IMR-90 (cell line): ENCODE results near the gene DSCAM. TPM values are rescaled to one million over a fixed set of nuclear protein-coding genes. Genes with fewer than 3 reads are reported as not detected.

ENCODE experiments used
- ATAC-seq: fragments of 200-7000 bp; cut with Tn5 transposase; 2 replicates; pipeline ENCODE4 v1.9.1; 2020; ENCODE audit warnings: low read depth, mild to moderate bottlenecking, moderate library complexity
- BruUV-seq: library from RNA; stranded (reverse); fragments of 400-500 nt; replicated peaks from 2 replicates; lab custom pipeline; 2021; lab: Mats Ljungman, UMichigan
- CTCF ChIA-PET: fragments of 300-600 bp; formaldehyde crosslinking; extraction: SDS; loops from one replicate; lab custom pipeline; 2021; ENCODE audit warnings: antibody characterized with exemption; lab: Yijun Ruan, JAX
- POLR2A ChIA-PET: fragments of 300-600 bp; sonication (Branson Sonifier 250); formaldehyde crosslinking; loops from one replicate; lab custom pipeline; 2022; ENCODE audit warnings: antibody characterized with exemption; ENCODE audit not compliant: unreplicated experiment; lab: Charles Lee
- DNase-seq: peaks from one replicate; pipeline ENCODE4 v3.0.0; 2013
- H2AFZ ChIP-seq: replicated peaks from 2 replicates; pipeline ENCODE3; 2013; ENCODE audit warnings: low read length, mild to moderate bottlenecking; ENCODE audit not compliant: poor library complexity
- H2AK5ac ChIP-seq: 2 replicates; pipeline ENCODE4 v1.6.1; 2013; ENCODE audit warnings: low read depth, low read length, inconsistent platforms
- H2AK9ac ChIP-seq: replicated peaks from 2 replicates; pipeline ENCODE3; 2013; ENCODE audit warnings: mild to moderate bottlenecking, low read depth, low read length, moderate library complexity; ENCODE audit not compliant: poor library complexity
- H2BK120ac ChIP-seq: 2 replicates; pipeline ENCODE4 v1.6.1; 2013; ENCODE audit warnings: low read depth, low read length, inconsistent platforms
- H2BK15ac ChIP-seq: 3 replicates; pipeline ENCODE4 v1.6.1; 2013; ENCODE audit warnings: low read depth, low read length, inconsistent platforms
- H2BK20ac ChIP-seq: 2 replicates; pipeline ENCODE4 v1.6.1; 2013; ENCODE audit warnings: low read depth, mild to moderate bottlenecking, inconsistent platforms, low read length, moderate library complexity
- H2BK5ac ChIP-seq: 2 replicates; pipeline ENCODE4 v1.6.1; 2013; ENCODE audit warnings: mild to moderate bottlenecking, low read depth, low read length, inconsistent platforms; ENCODE audit not compliant: poor library complexity, severe bottlenecking
- H3K14ac ChIP-seq: replicated peaks from 2 replicates; pipeline ENCODE4 v1.6.1; 2013; ENCODE audit warnings: low read depth, low read length, inconsistent platforms
- H3K18ac ChIP-seq: 2 replicates; pipeline ENCODE4 v1.6.1; 2013; ENCODE audit warnings: low read depth, low read length, control low read depth
- H3K23ac ChIP-seq: 2 replicates; pipeline ENCODE4 v1.6.1; 2013; ENCODE audit warnings: low read depth, low read length, inconsistent platforms
- H3K27ac ChIP-seq: 2 replicates; pipeline ENCODE4 v1.5.1; 2013; ENCODE audit warnings: mild to moderate bottlenecking, control low read depth, low read length; ENCODE audit not compliant: insufficient read depth
- H3K27me3 ChIP-seq: 2 replicates; pipeline ENCODE4 v1.6.1; 2013; ENCODE audit warnings: low read length; ENCODE audit not compliant: control insufficient read depth, insufficient read depth
- H3K36me3 ChIP-seq: 2 replicates; pipeline ENCODE4 v1.6.1; 2013; ENCODE audit warnings: low read length, mixed read lengths; ENCODE audit not compliant: control insufficient read depth, insufficient read depth
- H3K4ac ChIP-seq: 2 replicates; pipeline ENCODE4 v1.6.1; 2013; ENCODE audit warnings: low read depth, low read length, inconsistent platforms
- H3K4me1 ChIP-seq: 2 replicates; pipeline ENCODE4 v1.6.1; 2013; ENCODE audit warnings: low read length, mixed read lengths; ENCODE audit not compliant: control insufficient read depth, insufficient read depth
- H3K4me2 ChIP-seq: 2 replicates; pipeline ENCODE4 v1.6.1; 2013; ENCODE audit warnings: low read depth, mild to moderate bottlenecking, control low read depth, low read length, moderate library complexity
- H3K4me3 ChIP-seq: 2 replicates; pipeline ENCODE4 v1.5.1; 2013; ENCODE audit warnings: low read depth, mild to moderate bottlenecking, control low read depth, low read length, moderate library complexity; ENCODE audit not compliant: insufficient read depth
- H3K56ac ChIP-seq: 2 replicates; pipeline ENCODE4 v1.6.1; 2013; ENCODE audit warnings: low read length, inconsistent platforms; ENCODE audit not compliant: insufficient read depth; ENCODE audit errors: extremely low read depth
- H3K79me1 ChIP-seq, 2 experiments: 2 replicates each; pipeline ENCODE4 v1.6.1; 2013; ENCODE audit warnings: low read length in 2 of 2, inconsistent platforms in 1 of 2, low read depth in 1 of 2
- H3K9ac ChIP-seq: 2 replicates; pipeline ENCODE4 v1.6.1; 2013; ENCODE audit warnings: low read depth, low read length, control low read depth
- H3K9me1 ChIP-seq: 2 replicates; pipeline ENCODE4 v1.6.1; 2013; ENCODE audit warnings: low read length, inconsistent platforms; ENCODE audit not compliant: insufficient read depth
- H3K9me3 ChIP-seq: 2 replicates; pipeline ENCODE4 v1.6.1; 2013; ENCODE audit warnings: low read length; ENCODE audit not compliant: control insufficient read depth, insufficient read depth
- H4K20me1 ChIP-seq: 2 replicates; pipeline ENCODE4 v1.6.1; 2013; ENCODE audit warnings: low read length, inconsistent platforms; ENCODE audit not compliant: insufficient read depth
- H4K5ac ChIP-seq: 2 replicates; pipeline ENCODE4 v1.6.1; 2013; ENCODE audit warnings: mild to moderate bottlenecking, low read depth, low read length, control low read depth
- H4K8ac ChIP-seq, 2 experiments: 2 replicates each; pipeline ENCODE4 v1.6.1; 2013; ENCODE audit warnings: low read depth in 2 of 2, low read length in 2 of 2, control low read depth in 1 of 2, inconsistent platforms in 1 of 2
- H4K91ac ChIP-seq: 2 replicates; pipeline ENCODE4 v1.6.1; 2013; ENCODE audit warnings: low read depth, low read length, inconsistent platforms; ENCODE audit not compliant: insufficient read depth
- BHLHE40 ChIP-seq: fragments of 150-350 bp; IDR thresholded peaks from 2 replicates; pipeline ENCODE4 v1.6.1; 2016; ENCODE audit warnings: mild to moderate bottlenecking, low read depth, low read length
- MXI1 ChIP-seq: IDR thresholded peaks from 2 replicates; pipeline ENCODE4 v1.6.1; 2012; ENCODE audit warnings: low read depth, mild to moderate bottlenecking, low read length, moderate library complexity, borderline replicate concordance
- NFE2L2 ChIP-seq: fragments of 150-350 bp; IDR thresholded peaks from 2 replicates; pipeline ENCODE4 v1.6.1; 2016; ENCODE audit warnings: low read depth, mild to moderate bottlenecking, low read length
- RAD21 ChIP-seq: IDR thresholded peaks from 2 replicates; pipeline ENCODE4 v1.6.1; 2012; ENCODE audit warnings: low read length, improper control_type of control experiment
- RFX5 ChIP-seq: IDR thresholded peaks from 2 replicates; pipeline ENCODE4 v1.8.0; 2012; ENCODE audit warnings: low read depth, mild to moderate bottlenecking, low read length, moderate library complexity
- USF2 ChIP-seq: fragments of 150-350 bp; IDR thresholded peaks from 2 replicates; pipeline ENCODE4 v1.6.1; 2017; ENCODE audit warnings: mild to moderate bottlenecking, antibody characterized with exemption, low read length, low read depth
- WGBS, 2 experiments: methylation state at CpG; one replicate each; pipeline versions ENCODE4 v1.1.5 to v1.1.7; 2013; ENCODE audit warnings: missing lambda C conversion rate in 2 of 2; ENCODE audit not compliant: insufficient read length in 1 of 2; ENCODE audit errors: extremely low coverage in 2 of 2; 5-methylcytosine and 5-hydroxymethylcytosine counted together
- dilution Hi-C: fragments of 300-500 bp; cut with HindIII; formaldehyde crosslinking; loops from one replicate; pipeline ENCODE4 v1.14.3; 2018; ENCODE audit warnings: low sequenced_read_pairs; ENCODE audit not compliant: unreplicated experiment
- in situ Hi-C: fragments of 300-500 bp; cut with MboI; formaldehyde crosslinking; loops from 3 replicates; pipeline ENCODE4 v1.14.3; 2019; ENCODE audit warnings: low sequenced_read_pairs, inconsistent platforms, mixed read lengths
- intact Hi-C: fragments of 100-400 bp; cut with micrococcal nuclease; formaldehyde crosslinking; loops from 2 replicates; pipeline ENCODE4 v1.10.0; 2022
- polyA plus RNA-seq, 3 experiments: library from polyadenylated mRNA; depleted of rRNA; stranded (reverse); fragments of >200 nt; gene quantifications; 2 replicates each; pipeline ENCODE4 v1.2.3, GENCODE V29; 2012; ENCODE audit warnings: low replicate concordance in 1 of 3
- total RNA-seq: library from RNA; depleted of rRNA; stranded (reverse); fragments of >200 nt; gene quantifications from 2 replicates; pipeline ENCODE4 v1.2.3, GENCODE V29; 2012

Gene DSCAM
- total and polyA plus RNA-seq, 2 of the 4 experiments (the other 2 are of a cell fraction) = under 0.01 to 0.02 TPM

GRCh38 chr21:40881767-40882166 is 34.8 kb upstream of the DSCAM start:
- H4K8ac ChIP-seq = no peak overlapping the region
- no CpG with 5 or more reads among the region's 2 CpGs for WGBS, 2 experiments
- H3K18ac ChIP-seq = no peak overlapping the region
- no peaks in the 10 kb centered on the region for H3K79me1 ChIP-seq
- no peak overlapping the region for H3K56ac ChIP-seq
- no peaks in the 10 kb centered on the region for H3K36me3 ChIP-seq
- H4K5ac ChIP-seq = no peak overlapping the region
- dilution Hi-C loops (no loop called here), in situ Hi-C loops (no loop called here), intact Hi-C loops (no loop called here)
- BruUV-seq = no TSS peak
- H2BK20ac ChIP-seq = no peak overlapping the region
- H3K4ac ChIP-seq = no peak overlapping the region
- no peak overlapping the region for H3K9ac ChIP-seq
- no peak overlapping the region for H4K91ac ChIP-seq
- no peak overlapping the region for H2AK5ac ChIP-seq
- no peak overlapping the region for H3K4me2 ChIP-seq
- no peak overlapping the region for H2BK120ac ChIP-seq
- no peak for DNase-seq
- no peak overlapping the region for H2BK15ac ChIP-seq
- no peak overlapping the region for H3K4me3 ChIP-seq
- no peaks in the 10 kb centered on the region for H3K27me3 ChIP-seq
- POLR2A ChIA-PET = no interaction called here
- no peak overlapping the region for H2AFZ ChIP-seq
- H3K9me1 ChIP-seq = no peaks in the 10 kb centered on the region
- TF ChIP-seq USF2 (no peak), NFE2L2 (no peak), RAD21 (no peak), BHLHE40 (no peak), MXI1 (no peak), RFX5 (no peak)
- no peak overlapping the region for H2BK5ac ChIP-seq
- CTCF ChIA-PET = interaction anchor here (0.6 kb wide), 1 partner anchor 60 kb away, joined by 4 read pairs; no protein-coding TSS in a partner anchor
- H4K20me1 ChIP-seq = no peaks in the 10 kb centered on the region
- no peak overlapping the region for H3K14ac ChIP-seq
- ATAC-seq = no peak
- H2AK9ac ChIP-seq = no peak overlapping the region
- H3K4me1 ChIP-seq = no peaks in the 10 kb centered on the region
- H3K27ac ChIP-seq = no peak overlapping the region
- H3K23ac ChIP-seq = no peak overlapping the region
- H3K9me3 ChIP-seq = peaks cover 16% of the 10 kb centered on the region
